Aorta (tissue), 5 donors: ENCODE results near the gene DPYSL4. TPM values are rescaled to one million over a fixed set of nuclear protein-coding genes. Genes with fewer than 3 reads are reported as not detected.

ENCODE experiments used
- ATAC-seq: fragments of 200-7000 bp; cut with Tn5 transposase; one replicate; pipeline ENCODE4 v1.9.1; 2022; ENCODE audit warnings: moderate library complexity; ENCODE audit not compliant: low FRiP score
- DNase-seq, 2 donors: peaks; one replicate each; pipeline ENCODE4 v3.0.0-alpha.2; 2020
- H3K27ac ChIP-seq, 2 donors: one replicate each; pipeline ENCODE4 v1.5.1; 2013; ENCODE audit warnings: low read length in 2 of 2, mild to moderate bottlenecking in 2 of 2, moderate library complexity in 2 of 2, control low read depth in 1 of 2, inconsistent platforms in 1 of 2, low read depth in 1 of 2
- H3K27me3 ChIP-seq, 2 donors: one replicate each; pipeline ENCODE4 v1.6.1; 2013; ENCODE audit warnings: control low read depth in 1 of 2, low read length in 1 of 2, mild to moderate bottlenecking in 1 of 2, moderate library complexity in 1 of 2; ENCODE audit not compliant: insufficient read depth in 2 of 2, control insufficient read depth in 1 of 2
- H3K36me3 ChIP-seq, 2 donors: one replicate each; pipeline ENCODE4 v1.6.1; 2013; ENCODE audit warnings: control low read depth in 1 of 2, low read length in 1 of 2, mild to moderate bottlenecking in 1 of 2; ENCODE audit not compliant: insufficient read depth in 2 of 2, control insufficient read depth in 1 of 2
- H3K4me1 ChIP-seq, 2 donors: one replicate each; pipeline ENCODE4 v1.6.1; 2013; ENCODE audit warnings: low read length in 2 of 2, control low read depth in 1 of 2, mild to moderate bottlenecking in 1 of 2, moderate library complexity in 1 of 2; ENCODE audit not compliant: insufficient read depth in 2 of 2, control insufficient read depth in 1 of 2
- H3K4me3 ChIP-seq, 2 donors: one replicate each; pipeline ENCODE4 v1.5.1; 2013; ENCODE audit warnings: low read length in 2 of 2, control low read depth in 1 of 2, mild to moderate bottlenecking in 1 of 2
- H3K9me3 ChIP-seq: one replicate; pipeline ENCODE4 v1.6.1; 2013; ENCODE audit warnings: mild to moderate bottlenecking, low read length; ENCODE audit not compliant: control insufficient read depth
- WGBS, 2 donors: extraction: QIAGEN DNeasy Blood & Tissue Kit; methylation state at CpG; one replicate each; pipeline ENCODE4 v1.1.7; 2013; 5-methylcytosine and 5-hydroxymethylcytosine counted together
- intact Hi-C, 2 donors: fragments of 100-400 bp; cut with DNase I; formaldehyde crosslinking; loops; one replicate each; pipeline versions ENCODE4 v1.14.2 to v1.15.0; 2022
- polyA plus RNA-seq, 2 donors: library from polyadenylated mRNA; stranded (reverse); fragments of 200-250 nt; gene quantifications; one replicate each; pipeline ENCODE4 v1.2.3, GENCODE V29; 2013
- total RNA-seq, 2 donors: library from RNA; stranded (reverse); fragmentation: NEBNext Ultra II Directional; extraction: Animal tissue kit (Norgen Biotek cat#: 25700); gene quantifications; one replicate each; pipeline ENCODE4 v1.2.1, GENCODE V29; 2021
- donor health status: healthy with polysubstance abuse.
- donor health status: Bipolar disorder and iron deficiency.
- donor health status: DM: no; HTN: no; CAD: no.
- donor health status: DM: no; HTN: no; CAD: no.
- donor health status: DM: yes; HTN: yes; CAD: no.

Gene DPYSL4
- total and polyA plus RNA-seq, 4 donors = 0.84 to 1.4 (median 0.95) TPM; not detected in 1

DNA sequence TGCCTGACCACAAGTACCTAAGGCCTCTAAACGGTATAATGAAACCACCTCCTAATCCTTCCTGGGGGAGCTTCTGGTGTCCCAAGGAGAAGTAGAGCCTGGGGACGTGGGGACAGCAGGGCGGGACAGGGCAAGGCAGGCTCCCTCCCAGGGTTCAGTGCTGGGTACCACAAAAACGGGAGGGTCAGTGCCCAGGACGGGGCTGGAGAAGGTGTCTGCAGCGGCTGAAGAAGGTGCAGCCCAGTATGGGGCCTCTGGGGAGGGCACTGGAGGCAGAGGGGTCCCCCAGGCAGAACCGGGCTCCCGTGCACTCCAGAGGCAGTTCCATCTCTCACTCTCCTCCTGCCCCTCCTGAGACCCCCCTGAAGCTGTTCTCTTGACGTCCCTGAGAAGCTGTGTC lies 46.2 kb downstream of the DPYSL4 start:
- H3K9me3 ChIP-seq = no peaks in the 10 kb centered on the region
- no peaks in the 10 kb centered on the region for H3K4me1 ChIP-seq
- ATAC-seq (no peak), DNase-seq (no peak)
- no peak overlapping the region for H3K27ac ChIP-seq
- no peak overlapping the region for H3K4me3 ChIP-seq
- 79 to 80% methylated on average over 9 of the region's 9 CpGs for WGBS, 2 donors
- no peaks in the 10 kb centered on the region for H3K36me3 ChIP-seq
- H3K27me3 ChIP-seq = no peaks in the 10 kb centered on the region
- intact Hi-C loops = no loop called here

DNA sequence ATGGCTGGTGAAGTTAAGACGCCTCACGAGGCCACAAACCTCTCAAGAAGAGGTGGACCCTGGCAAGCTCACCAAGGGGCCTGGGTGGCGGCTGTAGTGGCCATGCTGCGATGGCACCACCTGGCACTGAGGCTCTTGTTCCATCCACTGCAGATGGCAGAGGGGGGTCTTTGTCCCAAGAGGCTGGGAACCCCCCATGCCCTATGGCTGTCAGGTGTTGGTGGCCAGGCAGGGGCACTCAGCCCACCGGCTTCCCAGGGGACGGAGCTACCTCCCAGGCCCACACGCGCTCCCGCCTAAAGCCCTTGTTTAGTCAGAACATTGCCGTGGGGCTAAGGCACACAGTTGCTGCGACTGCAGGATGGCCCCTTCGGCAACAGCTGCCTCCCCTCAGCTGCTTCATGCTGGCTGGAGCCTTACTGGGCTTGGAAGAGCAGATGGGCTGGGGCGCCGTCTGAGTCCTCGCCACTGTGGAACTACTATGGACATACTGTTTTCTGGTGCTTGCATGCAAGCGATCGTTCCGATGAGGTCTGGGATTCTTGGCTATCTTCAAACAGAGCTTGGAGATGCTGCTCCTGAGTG lies 46.8 kb downstream of the DPYSL4 start:
- H3K4me3 ChIP-seq = no peak overlapping the region
- no peaks in the 10 kb centered on the region for H3K9me3 ChIP-seq
- H3K27ac ChIP-seq = no peak overlapping the region
- intact Hi-C loops = no loop called here
- H3K4me1 ChIP-seq = no peaks in the 10 kb centered on the region
- DNase-seq (no peak), ATAC-seq (no peak)
- no peaks in the 10 kb centered on the region for H3K36me3 ChIP-seq
- 82 to 83% methylated on average over 18 of the region's 18 CpGs for WGBS, 2 donors
- H3K27me3 ChIP-seq = no peaks in the 10 kb centered on the region

DNA sequence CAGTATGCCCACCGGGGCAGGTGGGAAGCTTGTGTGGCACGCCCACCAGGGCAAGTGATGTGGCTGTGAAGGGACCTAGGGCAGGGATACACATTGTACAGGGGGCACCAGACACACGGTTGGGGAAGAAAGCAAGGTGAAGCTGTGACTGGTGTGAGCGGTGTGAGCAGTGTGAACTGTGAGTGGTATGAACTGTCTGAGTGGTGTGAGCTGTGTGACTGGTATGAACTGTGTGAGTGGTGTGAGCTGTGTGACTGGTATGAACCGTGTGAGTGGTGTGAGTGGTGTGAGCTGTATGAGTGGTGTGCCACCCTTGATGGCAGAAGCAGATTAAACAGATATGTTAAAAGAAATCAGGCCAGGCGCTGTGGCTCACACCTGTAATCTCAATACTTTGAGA lies 48.1 kb downstream of the DPYSL4 start:
- H3K27ac ChIP-seq = no peak overlapping the region
- no peaks in the 10 kb centered on the region for H3K27me3 ChIP-seq
- H3K36me3 ChIP-seq = no peaks in the 10 kb centered on the region
- intact Hi-C loops = no loop called here
- WGBS, 2 donors = 91 to 94% methylated on average over 6 of the region's 6 CpGs
- DNase-seq (no peak), ATAC-seq (no peak)
- no peaks in the 10 kb centered on the region for H3K4me1 ChIP-seq
- no peak overlapping the region for H3K4me3 ChIP-seq
- H3K9me3 ChIP-seq = no peaks in the 10 kb centered on the region

DNA sequence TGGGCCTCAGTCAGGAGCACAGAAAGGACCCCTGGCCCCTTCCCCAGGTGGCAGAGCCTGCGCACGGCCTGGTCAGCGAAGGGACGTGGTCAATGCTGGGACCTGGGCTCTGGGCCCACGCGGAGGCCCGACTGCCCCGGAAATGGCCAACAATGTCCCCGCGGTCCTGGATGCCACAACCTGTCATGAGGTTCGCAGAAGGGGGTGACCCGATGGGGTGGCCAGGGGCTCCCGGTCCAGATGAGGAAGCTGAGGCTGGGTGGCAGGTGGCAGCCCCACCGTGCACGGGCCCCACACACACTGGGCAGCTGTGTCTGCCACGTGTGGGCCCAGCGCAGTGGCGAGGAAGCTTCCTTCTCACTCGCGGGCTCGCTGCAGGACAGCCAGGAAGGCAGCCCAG lies 49.4 kb downstream of the DPYSL4 start:
- WGBS, 2 donors = 92 to 95% methylated on average over 20 to 21 of the region's 21 CpGs
- Histone ChIP-seq H3K4me3 (no peak overlapping the region), H3K4me1 (no peaks in the 10 kb centered on the region), H3K27ac (no peak overlapping the region), H3K27me3 (no peaks in the 10 kb centered on the region), H3K36me3 (no peaks in the 10 kb centered on the region), H3K9me3 (no peaks in the 10 kb centered on the region)
- intact Hi-C loops = no loop called here
- ATAC-seq = no peak
- DNase-seq = no peak

DNA sequence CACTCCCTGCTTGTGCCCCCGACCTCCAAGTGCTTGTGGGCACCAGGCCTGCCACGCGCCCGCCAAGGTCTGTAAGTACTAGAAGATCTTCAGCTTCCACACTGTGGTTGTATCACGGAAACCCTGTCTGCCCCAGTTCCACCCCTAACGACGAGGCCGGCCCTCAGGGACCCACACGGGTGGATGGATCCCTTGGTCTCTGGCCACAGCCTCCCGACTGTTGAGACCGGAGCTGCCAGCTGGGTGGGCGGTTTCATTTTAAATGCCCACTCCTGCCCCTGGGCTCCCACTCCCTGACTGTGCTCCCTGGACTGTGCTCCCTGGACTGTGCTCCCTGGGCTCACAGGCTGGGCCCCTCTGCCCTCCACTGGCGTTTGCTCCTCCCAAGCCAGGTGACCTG lies 50.1 kb downstream of the DPYSL4 start:
- ATAC-seq (no peak), DNase-seq (no peak)
- no peak overlapping the region for H3K4me3 ChIP-seq
- intact Hi-C loops = no loop called here
- no peak overlapping the region for H3K27ac ChIP-seq
- H3K4me1 ChIP-seq = no peaks in the 10 kb centered on the region
- H3K36me3 ChIP-seq = no peaks in the 10 kb centered on the region
- H3K9me3 ChIP-seq = no peaks in the 10 kb centered on the region
- no peaks in the 10 kb centered on the region for H3K27me3 ChIP-seq
- 90 to 92% methylated on average over 13 of the region's 13 CpGs for WGBS, 2 donors

DNA sequence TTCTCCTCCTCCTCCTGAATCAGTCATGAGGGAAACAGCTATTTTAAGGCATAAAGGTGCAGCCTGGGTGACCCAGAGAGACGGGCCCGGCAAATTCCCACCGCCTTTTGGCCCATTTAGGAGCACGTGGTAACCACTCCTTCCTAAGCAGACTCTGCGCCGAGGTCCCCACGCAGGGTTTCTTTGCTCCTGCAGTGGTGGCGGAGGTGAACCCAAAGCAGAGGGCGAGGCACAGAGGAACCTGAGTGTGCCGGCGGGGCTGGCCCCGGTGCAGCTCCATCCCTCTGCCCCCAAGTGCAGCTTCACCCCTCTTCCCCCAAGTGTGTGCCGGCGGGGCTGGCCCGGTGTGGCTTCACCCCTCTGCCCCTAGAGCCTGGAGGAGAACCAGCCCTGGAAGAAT lies 50.6 kb downstream of the DPYSL4 start:
- 85 to 92% methylated on average over 10 to 15 of the region's 15 CpGs for WGBS, 2 donors
- Histone ChIP-seq H3K27me3 (no peaks in the 10 kb centered on the region), H3K27ac (no peak overlapping the region), H3K4me1 (no peaks in the 10 kb centered on the region), H3K9me3 (no peaks in the 10 kb centered on the region), H3K4me3 (no peak overlapping the region), H3K36me3 (no peaks in the 10 kb centered on the region)
- intact Hi-C loops = no loop called here
- no peak for ATAC-seq
- no peak for DNase-seq

DNA sequence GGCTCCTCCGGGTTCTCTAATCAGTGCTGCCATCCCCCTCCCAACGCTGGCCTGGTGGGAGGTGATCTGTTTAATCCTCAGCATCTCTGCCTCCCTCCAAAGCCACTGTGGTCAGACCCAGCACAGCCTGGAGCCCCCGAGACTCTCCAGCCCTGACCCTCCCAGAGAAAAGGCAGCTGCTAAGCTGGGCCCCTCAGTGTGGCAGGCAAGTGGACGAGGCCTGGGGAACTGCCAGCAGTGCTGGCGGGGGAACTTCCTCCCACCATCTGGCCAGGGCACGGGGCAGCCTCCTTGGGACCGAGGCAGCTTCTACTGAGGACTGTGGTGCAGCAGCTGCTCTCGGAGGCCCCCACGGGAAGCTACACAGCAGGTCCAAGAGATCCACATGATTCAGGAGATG lies 51.1 kb downstream of the DPYSL4 start:
- no peak for ATAC-seq
- no peak for DNase-seq
- intact Hi-C loops = no loop called here
- Histone ChIP-seq H3K4me1 (no peaks in the 10 kb centered on the region), H3K36me3 (no peaks in the 10 kb centered on the region), H3K9me3 (no peaks in the 10 kb centered on the region), H3K4me3 (no peak overlapping the region), H3K27ac (no peak overlapping the region), H3K27me3 (no peaks in the 10 kb centered on the region)
- WGBS, 2 donors = 37 to 42% methylated on average over 9 of the region's 9 CpGs

DNA sequence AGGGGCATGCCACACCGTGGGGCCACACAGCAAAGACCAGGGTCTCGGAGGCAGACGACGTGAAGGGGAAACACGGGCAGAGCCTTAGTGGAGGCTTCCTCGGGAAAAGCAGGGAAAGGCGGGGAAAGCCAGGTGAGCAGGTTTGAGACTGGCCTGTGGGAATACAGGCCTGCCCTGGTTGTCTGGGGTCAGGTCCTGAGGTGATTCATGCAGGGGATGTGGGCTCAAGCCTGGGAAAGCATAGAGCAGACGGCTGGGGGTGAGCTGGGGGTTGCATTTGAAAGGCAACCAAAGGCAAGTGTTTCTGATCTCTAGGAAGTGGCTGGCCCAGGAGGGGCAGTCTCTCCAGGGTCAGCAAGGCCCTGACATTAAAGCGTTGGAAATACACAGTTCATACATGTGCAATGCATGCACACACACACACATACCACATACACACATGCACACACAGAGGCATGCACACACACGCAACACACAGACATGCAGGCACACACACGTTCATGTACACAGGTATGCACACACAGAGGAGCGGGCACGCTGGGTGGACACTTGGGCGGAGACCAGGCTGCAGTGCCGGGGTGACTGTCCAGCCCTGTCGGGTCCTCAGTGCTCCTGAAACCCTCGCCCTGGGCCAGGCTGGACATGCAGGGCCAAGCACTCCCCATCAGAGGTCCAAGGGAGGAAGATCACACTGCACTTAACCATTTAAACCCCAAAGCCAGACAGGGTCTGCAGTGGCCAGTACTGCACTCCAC lies 51.8 kb downstream of the DPYSL4 start:
- no peaks in the 10 kb centered on the region for H3K9me3 ChIP-seq
- H3K4me1 ChIP-seq = no peaks in the 10 kb centered on the region
- DNase-seq = no peak
- no peaks in the 10 kb centered on the region for H3K36me3 ChIP-seq
- H3K27me3 ChIP-seq = no peaks in the 10 kb centered on the region
- 88% methylated on average over 17 of the region's 17 CpGs for WGBS, 2 donors
- no peak for ATAC-seq
- intact Hi-C loops = no loop called here
- no peak overlapping the region for H3K27ac ChIP-seq
- H3K4me3 ChIP-seq = no peak overlapping the region
